Muscle of arm (tissue), 12 donors: ENCODE data around the gene ATP8B3. TPM values are rescaled to one million over a fixed set of nuclear protein-coding genes. Genes with fewer than 3 reads are reported as not detected.

Experiments
- DNase-seq: peaks from one replicate; pipeline ENCODE4 v3.0.0-alpha.2; 2013
- polyA plus RNA-seq, 12 donors: library from polyadenylated mRNA; unstranded; fragments of 120-200 nt; gene quantifications; one replicate each; pipeline ENCODE4 v1.2.1, GENCODE V29; 2013; ENCODE audit not compliant: insufficient read length in 12 of 12

The ATP8B3 gene
- polyA plus RNA-seq, 12 donors, result 0.41 to 2.8 (median 0.62) TPM; not detected in 2

GRCh38 chr19:1796395-1797142 lies 15.5 kb downstream of the ATP8B3 start:
- DNase-seq, result no peak

- DNase-seq, result no peak
These were observed 17.5 kb downstream of the ATP8B3 start for GRCh38 chr19:1794424-1795172.

GRCh38 chr19:1791879-1792278 lies 20.2 kb downstream of the ATP8B3 start:
- no peak for DNase-seq

- DNase-seq, result no peak
These were observed 21.9 kb downstream of the ATP8B3 start for GRCh38 chr19:1790054-1790792.

- DNase-seq, result no peak
These were observed 22.6 kb downstream of the ATP8B3 start for GRCh38 chr19:1789261-1790041.

GRCh38 chr19:1787116-1787515 lies 25.0 kb downstream of the ATP8B3 start:
- no peak for DNase-seq

GRCh38 chr19:1786668-1787067 lies 25.4 kb downstream of the ATP8B3 start:
- DNase-seq, result no peak

GRCh38 chr19:1785310-1785709 lies 26.8 kb downstream of the ATP8B3 start:
- no peak for DNase-seq

- no peak for DNase-seq
These were observed 28.2 kb downstream of the ATP8B3 start for GRCh38 chr19:1783874-1784273.

GRCh38 chr19:1783354-1783753 lies 28.7 kb downstream of the ATP8B3 start:
- DNase-seq, result no peak

GRCh38 chr19:1782521-1782920 lies 29.6 kb downstream of the ATP8B3 start:
- DNase-seq, result no peak

GRCh38 chr19:1780272-1780958 lies 31.7 kb downstream of the ATP8B3 start:
- no peak for DNase-seq

- DNase-seq, result no peak
These were observed 32.5 kb downstream of the ATP8B3 start for GRCh38 chr19:1779574-1779973.

- DNase-seq, result no peak
These were observed 34.9 kb downstream of the ATP8B3 start for GRCh38 chr19:1777149-1777548.

- DNase-seq, result no peak
These were observed 35.4 kb downstream of the ATP8B3 start for GRCh38 chr19:1776606-1777147.

GRCh38 chr19:1775951-1776605 lies 36.0 kb downstream of the ATP8B3 start:
- no peak for DNase-seq

- no peak for DNase-seq
These were observed 36.9 kb downstream of the ATP8B3 start for GRCh38 chr19:1774989-1775772.

GRCh38 chr19:1773184-1773583 lies 38.9 kb downstream of the ATP8B3 start:
- DNase-seq, result no peak

GRCh38 chr19:1770866-1771576 lies 41.1 kb downstream of the ATP8B3 start:
- no peak for DNase-seq
